GM12878 (cell line): ENCODE measurements around the gene BSPRY.

ENCODE experiments used
- ATF7 ChIP-seq: fragments of 450-650 bp; IDR thresholded peaks from 2 replicates; pipeline ENCODE4 v1.6.1; 2016; ENCODE audit warnings: low read depth, mild to moderate bottlenecking
- HDAC2 ChIP-seq: fragments of 200-600 bp; sonication (generic); IDR thresholded peaks from 2 replicates; pipeline ENCODE4 v1.6.1; 2017
- TF ChIP-seq, protein P1 (sequence below), 3 experiments: IDR thresholded peaks in 2 of 3; conservative IDR thresholded peaks in 1 of 3; 2 replicates each; pipeline ENCODE4 v1.5.1; 2011; ENCODE audit warnings: low read depth in 3 of 3, low read length in 3 of 3, mild to moderate bottlenecking in 3 of 3, control low read depth in 2 of 3, moderate library complexity in 2 of 3, inconsistent platforms in 1 of 3, mixed read lengths in 1 of 3; ENCODE audit not compliant: control insufficient read depth in 2 of 3, insufficient read depth in 1 of 3; ENCODE audit errors: extremely low read depth in 1 of 3

GRCh38 chr9:113373256-113373655 is 23.9 kb downstream of the BSPRY start:
- TF ChIP-seq, protein P1, sequence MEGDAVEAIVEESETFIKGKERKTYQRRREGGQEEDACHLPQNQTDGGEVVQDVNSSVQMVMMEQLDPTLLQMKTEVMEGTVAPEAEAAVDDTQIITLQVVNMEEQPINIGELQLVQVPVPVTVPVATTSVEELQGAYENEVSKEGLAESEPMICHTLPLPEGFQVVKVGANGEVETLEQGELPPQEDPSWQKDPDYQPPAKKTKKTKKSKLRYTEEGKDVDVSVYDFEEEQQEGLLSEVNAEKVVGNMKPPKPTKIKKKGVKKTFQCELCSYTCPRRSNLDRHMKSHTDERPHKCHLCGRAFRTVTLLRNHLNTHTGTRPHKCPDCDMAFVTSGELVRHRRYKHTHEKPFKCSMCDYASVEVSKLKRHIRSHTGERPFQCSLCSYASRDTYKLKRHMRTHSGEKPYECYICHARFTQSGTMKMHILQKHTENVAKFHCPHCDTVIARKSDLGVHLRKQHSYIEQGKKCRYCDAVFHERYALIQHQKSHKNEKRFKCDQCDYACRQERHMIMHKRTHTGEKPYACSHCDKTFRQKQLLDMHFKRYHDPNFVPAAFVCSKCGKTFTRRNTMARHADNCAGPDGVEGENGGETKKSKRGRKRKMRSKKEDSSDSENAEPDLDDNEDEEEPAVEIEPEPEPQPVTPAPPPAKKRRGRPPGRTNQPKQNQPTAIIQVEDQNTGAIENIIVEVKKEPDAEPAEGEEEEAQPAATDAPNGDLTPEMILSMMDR (IDR thresholded peaks at IDR 0.05 in 2 of 3, conservative IDR thresholded peaks at IDR 0.05 in 1 of 3; ENCODE audit: control insufficient read depth in 2 of 3, extremely low read depth in 1 of 3, insufficient read depth in 1 of 3, low read depth in 3 of 3, low read length in 3 of 3), result no peak
- no peak for TF ChIP-seq HDAC2
- no peak for TF ChIP-seq ATF7
